ENCODE results near the gene MAP3K20. TPM values are rescaled to one million over a fixed set of nuclear protein-coding genes. Genes with fewer than 3 reads are reported as not detected.

The MAP3K20 gene
- total and polyA plus RNA-seq, 2 of the 8 experiments (the other 6 are each of a cell fraction or from before 2014, with no cell fraction given), result 3.1 to 11.1 TPM

DNA sequence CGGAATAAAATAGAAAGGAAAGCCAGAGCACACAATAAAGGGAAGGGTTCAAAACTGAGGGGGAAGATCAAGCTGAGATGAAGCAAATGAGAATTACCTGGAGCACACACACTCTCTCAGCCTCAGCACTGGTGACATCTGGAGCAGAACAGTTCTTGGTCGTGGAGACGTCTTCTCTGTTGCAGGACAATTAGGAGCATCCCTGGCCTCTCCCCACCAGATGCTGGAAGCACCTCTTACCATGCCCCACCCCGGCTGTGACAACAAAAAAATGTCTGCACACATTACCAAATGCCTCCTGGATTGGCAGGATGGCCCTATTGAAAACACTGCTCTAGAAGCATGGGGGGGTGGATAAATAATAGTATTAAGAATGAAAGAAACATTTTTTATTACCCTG, 43.6 kb upstream of the MAP3K20 start:
- no peak overlapping the region for H3K27ac ChIP-seq (ENCODE audit: low read depth, low read length)

More for the DNA sequence above, 43.6 kb upstream of the MAP3K20 start:
- CTCF ChIA-PET (ENCODE audit: partially characterized antibody), result interaction anchor here (0.6 to 11.7 kb wide), 6 partner anchors 10 to 986 kb away, joined by 3 to 227 read pairs (median 8); no protein-coding TSS in a partner anchor
- Histone ChIP-seq H4K91ac (replicated peaks; ENCODE audit: insufficient read length, low read length) (no peak overlapping the region), H4K8ac (ENCODE audit: extremely low read depth, insufficient read depth, low read length) (no peak overlapping the region), H2BK20ac (ENCODE audit: low read length) (no peak overlapping the region), H3K27me3 (replicated peaks in 1 of 4; ENCODE audit: control insufficient read depth in 3 of 4, extremely low read depth in 1 of 4, insufficient read depth in 3 of 4, low read length in 3 of 4) (no peaks in the 10 kb centered on the region), H3K56ac (replicated peaks; ENCODE audit: insufficient read length, low read depth, low read length) (no peak overlapping the region), H3K14ac (ENCODE audit: insufficient read length) (no peak overlapping the region), H2BK12ac (ENCODE audit: low read depth, low read length) (no peak overlapping the region; the same call in 1 of the 2 replicates), H3K9ac (replicated peaks in 1 of 4; ENCODE audit: extremely low read depth in 1 of 4, low read depth in 3 of 4, low read length in 3 of 4) (no peak overlapping the region), H3K18ac (ENCODE audit: extremely low read depth, low read length) (no peak overlapping the region), H2BK15ac (ENCODE audit: low read length) (no peak overlapping the region), H3K9me3 (ENCODE audit: insufficient read depth in 2 of 2, low read depth in 1 of 2, low read length in 1 of 2) (no peaks in the 10 kb centered on the region), H2BK5ac (ENCODE audit: low read depth, low read length) (no peak overlapping the region), H3K4me2 (ENCODE audit: insufficient read depth in 1 of 2, low read depth in 2 of 2, low read length in 2 of 2) (no peak overlapping the region), H2BK120ac (replicated peaks; ENCODE audit: low read depth, low read length) (no peak overlapping the region), H3K23ac (ENCODE audit: insufficient read length) (no peak overlapping the region), H3K79me2 (ENCODE audit: control insufficient read depth in 1 of 2, insufficient read depth in 2 of 2, low read length in 2 of 2) (no peaks in the 10 kb centered on the region), H3K23me2 (ENCODE audit: low read depth, low read length) (no peaks in the 10 kb centered on the region), H2AFZ (ENCODE audit: low read length) (no peak overlapping the region), H4K20me1 (replicated peaks in 1 of 2; ENCODE audit: control insufficient read depth in 1 of 2, insufficient read depth in 2 of 2, low read length in 2 of 2) (no peaks in the 10 kb centered on the region), H3K4me1 (replicated peaks in 1 of 4; ENCODE audit: control insufficient read depth in 3 of 4, insufficient read depth in 4 of 4, low read length in 3 of 4) (peaks cover 0 to 3% (median 0%) of the 10 kb centered on the region in 4 experiments; a peak in 1 of 7 replicates), H3K79me1 (ENCODE audit: low read depth, low read length) (no peaks in the 10 kb centered on the region), H2AK5ac (ENCODE audit: low read depth, low read length) (no peak overlapping the region), H3K4ac (replicated peaks; ENCODE audit: insufficient read length, low read depth, low read length) (no peak overlapping the region), H4K5ac (ENCODE audit: insufficient read length, low read depth, low read length) (no peak overlapping the region), H3K36me3 (ENCODE audit: control insufficient read depth in 2 of 4, insufficient read depth in 4 of 4, low read length in 3 of 4) (no peaks in the 10 kb centered on the region), H3K4me3 (ENCODE audit: extremely low read depth in 1 of 4, insufficient read depth in 2 of 4, low read depth in 3 of 4, low read length in 4 of 4) (no peak overlapping the region)
- no peak for TF ChIP-seq POLR2AphosphoS5 (IDR thresholded peaks at IDR 0.05; ENCODE audit: low read depth, low read length)
- no peak for TF ChIP-seq CEBPB (IDR thresholded peaks at IDR 0.05; ENCODE audit: low read depth, low read length)
- no peak for TF ChIP-seq E2F6 (IDR thresholded peaks at IDR 0.05)
- TF ChIP-seq BRCA1 (IDR thresholded peaks at IDR 0.05; ENCODE audit: low read depth, low read length), result no peak
- no peak for TF ChIP-seq POU5F1 (IDR thresholded peaks at IDR 0.05; ENCODE audit: low read depth, low read length)
- TF ChIP-seq ZNF274 (IDR thresholded peaks at IDR 0.05; ENCODE audit: borderline replicate concordance, extremely low read depth, low read length), result no peak
- TF ChIP-seq SP1 (IDR thresholded peaks at IDR 0.05; ENCODE audit: low read depth, low read length), result no peak
- no peak for TF ChIP-seq POLR2A (IDR thresholded peaks at IDR 0.05; ENCODE audit: control extremely low read depth in 1 of 2, low read depth in 2 of 2, low read length in 2 of 2)
- WGBS, 2 experiments (ENCODE audit: extremely low coverage in 1 of 2, insufficient coverage in 1 of 2, insufficient read length in 1 of 2, insufficient replicate concordance in 2 of 2, low coverage in 1 of 2, low lambda C conversion rate in 2 of 2, missing lambda C conversion rate in 1 of 2), result 81% methylated on average over 4 of the region's 4 CpGs; no CpG with 5 or more reads in 1 of the 2 experiments
- DNase-seq (ENCODE audit: low read depth in 1 of 2, low spot score in 2 of 2) (no peak), FAIRE-seq (no peak)
- POLR2A ChIA-PET (ENCODE audit: partially characterized antibody), result no interaction called here

Data from H1 (cell line).